ENCODE results near the gene TDRD9.
"Not testable (repeated sequence)": the region's sequence is repeated elsewhere in the genome, so short reads cannot be mapped to it uniquely, and the experiment has no call there.

Gene TDRD9

GRCh38 chr14:103928011-103928890, at the start of gene TDRD9:
Gene TDRD9 (plus strand): TSS chr14:103928456. CDS start chr14:103928510, 54 bp downstream.
- no peak for DNase-seq

GRCh38 chr14:103879118-103879569, 49.1 kb upstream of the TDRD9 start:
- DNase-seq = no peak

GRCh38 chr14:103879570-103880347, 48.5 kb upstream of the TDRD9 start:
- DNase-seq = no peak

- DNase-seq = no peak
Observed at GRCh38 chr14:103880348-103881267, 47.6 kb upstream of the TDRD9 start.

GRCh38 chr14:103881268-103882201, 46.7 kb upstream of the TDRD9 start:
- no peak for DNase-seq

GRCh38 chr14:103882503-103883262, 45.6 kb upstream of the TDRD9 start:
- no peak for DNase-seq

- DNase-seq = no peak
Observed at GRCh38 chr14:103883263-103883523, 45.1 kb upstream of the TDRD9 start.

- no peak for DNase-seq
Observed at GRCh38 chr14:103884854-103885253, 43.4 kb upstream of the TDRD9 start.

GRCh38 chr14:103885509-103885932, 42.7 kb upstream of the TDRD9 start:
- no peak for DNase-seq

- DNase-seq = no peak
Observed at GRCh38 chr14:103886304-103887169, 41.7 kb upstream of the TDRD9 start.

- no peak for DNase-seq
Observed at GRCh38 chr14:103887170-103887501, 41.1 kb upstream of the TDRD9 start.

- DNase-seq = no peak
Observed at GRCh38 chr14:103887557-103888115, 40.6 kb upstream of the TDRD9 start.

GRCh38 chr14:103889002-103889312, 39.3 kb upstream of the TDRD9 start:
- not testable (repeated sequence) for DNase-seq

GRCh38 chr14:103889313-103890051, 38.8 kb upstream of the TDRD9 start:
- DNase-seq = no peak

- no peak for DNase-seq
Observed at GRCh38 chr14:103890052-103890371, 38.2 kb upstream of the TDRD9 start.

- DNase-seq = no peak
Observed at GRCh38 chr14:103890821-103891666, 37.2 kb upstream of the TDRD9 start.

GRCh38 chr14:103891667-103892215, 36.5 kb upstream of the TDRD9 start:
- DNase-seq = no peak

- DNase-seq = no peak
Observed at GRCh38 chr14:103892247-103892646, 36.0 kb upstream of the TDRD9 start.

Measured in activated effector memory CD4-positive, alpha-beta T cell treated with anti-CD3 and anti-CD28 coated beads, Interleukin-2, amount 50 U/mL, for 16 hours (primary cell).